HepG2 (cell line): Measurements from ENCODE around the gene HDGF. TPM values are rescaled to one million over a fixed set of nuclear protein-coding genes. Genes with fewer than 3 reads are reported as not detected.

ENCODE experiments used
- ARNTL ChIP-seq: sonication (generic); formaldehyde crosslinking; IDR thresholded peaks from 2 replicates; pipeline ENCODE4 v1.4.0; 2020; ENCODE audit warnings: mild to moderate bottlenecking, missing genetic modification reagents
- ATF7 ChIP-seq, 2 experiments: fragments of 450-650 bp in 1 of 2; sonication (generic) in 1 of 2; formaldehyde crosslinking in 1 of 2; IDR thresholded peaks; 2 replicates each; pipeline versions ENCODE4 v1.4.0 to v1.6.1; 2016 to 2020; ENCODE audit warnings: antibody characterized with exemption in 1 of 2, mild to moderate bottlenecking in 1 of 2, missing genetic modification reagents in 1 of 2
- ATF7-NPFF ChIP-seq: sonication (generic); formaldehyde crosslinking; IDR thresholded peaks from 2 replicates; pipeline ENCODE4 v1.8.1; 2023; ENCODE audit warnings: mild to moderate bottlenecking, low read depth, missing genetic modification reagents, moderate library complexity
- CAMTA2 ChIP-seq: sonication (generic); formaldehyde crosslinking; IDR thresholded peaks from 2 replicates; pipeline ENCODE4 v1.4.0; 2020; ENCODE audit warnings: mild to moderate bottlenecking, missing genetic modification reagents, borderline replicate concordance
- CEBPG ChIP-seq: IDR thresholded peaks from 2 replicates; pipeline ENCODE4 v1.6.1; 2016
- GABPA ChIP-seq, 2 experiments: IDR thresholded peaks; 2 replicates each; pipeline ENCODE4 v1.6.1; 2011 to 2016; ENCODE audit warnings: low read depth in 2 of 2, low read length in 1 of 2, missing biosample characterization in 1 of 2, missing genetic modification characterization in 1 of 2
- GATAD2A ChIP-seq: IDR thresholded peaks from 2 replicates; pipeline ENCODE4 v1.6.1; 2016
- KLF11 ChIP-seq: IDR thresholded peaks from 2 replicates; pipeline ENCODE4 v1.6.1; 2016; ENCODE audit warnings: missing compliant biosample characterization
- MEF2D ChIP-seq: sonication (generic); formaldehyde crosslinking; IDR thresholded peaks from 2 replicates; pipeline ENCODE4 v1.5.1; 2020; ENCODE audit warnings: mild to moderate bottlenecking, missing genetic modification reagents
- MXD4 ChIP-seq: IDR thresholded peaks from 2 replicates; pipeline ENCODE4 v1.6.1; 2016; ENCODE audit warnings: mild to moderate bottlenecking, missing biosample characterization, missing genetic modification reagents
- MXI1 ChIP-seq: IDR thresholded peaks from 3 replicates; pipeline ENCODE4 v1.6.1; 2012; ENCODE audit warnings: low read depth, low read length, inconsistent platforms, borderline replicate concordance
- PHB2 ChIP-seq: fragments of 450-650 bp; IDR thresholded peaks from 2 replicates; pipeline ENCODE4 v1.6.1; 2018; ENCODE audit not compliant: partially characterized antibody
- PHF20 ChIP-seq: sonication (generic); formaldehyde crosslinking; IDR thresholded peaks from 2 replicates; pipeline ENCODE4 v1.5.0; 2020; ENCODE audit warnings: mild to moderate bottlenecking, missing genetic modification reagents
- RBFOX2 ChIP-seq: fragments of 200-400 bp; formaldehyde crosslinking; IDR thresholded peaks from 2 replicates; pipeline ENCODE4 v1.6.1; 2017; ENCODE audit warnings: low read depth, mild to moderate bottlenecking, low read length
- SATB2 ChIP-seq: sonication (generic); formaldehyde crosslinking; IDR thresholded peaks from 2 replicates; pipeline ENCODE4 v1.5.0; 2020; ENCODE audit warnings: missing genetic modification reagents
- TAF15 ChIP-seq: fragments of 200-400 bp; formaldehyde crosslinking; IDR thresholded peaks from one replicate; pipeline ENCODE4 v1.6.1; 2018; ENCODE audit warnings: mild to moderate bottlenecking, low read depth, low read length; ENCODE audit not compliant: poor library complexity, severe bottlenecking
- ZBTB33 ChIP-seq: sonication (generic); formaldehyde crosslinking; IDR thresholded peaks from 2 replicates; pipeline ENCODE4 v1.4.0; 2020; ENCODE audit warnings: missing genetic modification reagents
- ZBTB34 ChIP-seq: sonication (generic); formaldehyde crosslinking; IDR thresholded peaks from 2 replicates; pipeline ENCODE4 v1.8.0; 2022; ENCODE audit warnings: mild to moderate bottlenecking, missing genetic modification reagents
- ZMYM2 ChIP-seq: sonication (generic); formaldehyde crosslinking; IDR thresholded peaks from 2 replicates; pipeline ENCODE4 v1.8.0; 2022; ENCODE audit warnings: mild to moderate bottlenecking, missing genetic modification reagents
- ZNF12 ChIP-seq: sonication (generic); formaldehyde crosslinking; IDR thresholded peaks from 2 replicates; pipeline ENCODE4 v1.5.0; 2020; ENCODE audit warnings: missing genetic modification reagents
- ZNF251 ChIP-seq: sonication (generic); formaldehyde crosslinking; IDR thresholded peaks from 2 replicates; pipeline ENCODE4 v1.9.0; 2021; ENCODE audit warnings: mild to moderate bottlenecking, missing genetic modification reagents
- ZNF343 ChIP-seq: sonication (generic); formaldehyde crosslinking; IDR thresholded peaks from 2 replicates; pipeline ENCODE4 v1.4.0; 2020; ENCODE audit warnings: mild to moderate bottlenecking, missing genetic modification reagents
- ZNF432 ChIP-seq: sonication (generic); formaldehyde crosslinking; IDR thresholded peaks from 2 replicates; pipeline ENCODE4 v1.5.0; 2020; ENCODE audit warnings: missing genetic modification reagents, mild to moderate bottlenecking, borderline replicate concordance
- ZNF570 ChIP-seq: sonication (generic); formaldehyde crosslinking; IDR thresholded peaks from 2 replicates; pipeline ENCODE4 v1.4.0; 2020; ENCODE audit warnings: mild to moderate bottlenecking, missing genetic modification reagents, borderline replicate concordance
- ZNF713 ChIP-seq: sonication (generic); formaldehyde crosslinking; IDR thresholded peaks from 2 replicates; pipeline ENCODE4 v1.4.0; 2020; ENCODE audit warnings: mild to moderate bottlenecking, missing genetic modification reagents
- polyA plus RNA-seq, 8 experiments: library from polyadenylated mRNA; depleted of rRNA in 3 of 8; stranded (reverse) in 7 of 8; unstranded in 1 of 8; fragments of >200 nt; fragmentation: Illumina TruSeq in 4 of 8; extraction: Trizol in 4 of 8; gene quantifications; 2 replicates each; pipeline versions ENCODE4 v1.2.1 to v1.2.3, GENCODE V29; 2011 to 2016; ENCODE audit warnings: low read depth in 4 of 8, missing spikeins in 1 of 8, mixed read lengths in 1 of 8; ENCODE audit not compliant: insufficient read depth in 1 of 8
- total RNA-seq, 5 experiments: library from RNA; depleted of rRNA; stranded (reverse); fragments of >200 nt; fragmentation: Illumina TruSeq; extraction: Trizol; gene quantifications; 2 replicates each; pipeline ENCODE4 v1.2.3, GENCODE V29; 2016; ENCODE audit warnings: low read depth in 1 of 5
- TF ChIP-seq, protein P1 (sequence below): sonication (generic); formaldehyde crosslinking; IDR thresholded peaks from 2 replicates; pipeline ENCODE4 v1.8.0; 2022; ENCODE audit warnings: low read depth, missing genetic modification reagents

The HDGF gene
- total and polyA plus RNA-seq, 2 of the 13 experiments (the other 11 are each of a cell fraction or from before 2014, with no cell fraction given), result 156 to 196 TPM

DNA sequence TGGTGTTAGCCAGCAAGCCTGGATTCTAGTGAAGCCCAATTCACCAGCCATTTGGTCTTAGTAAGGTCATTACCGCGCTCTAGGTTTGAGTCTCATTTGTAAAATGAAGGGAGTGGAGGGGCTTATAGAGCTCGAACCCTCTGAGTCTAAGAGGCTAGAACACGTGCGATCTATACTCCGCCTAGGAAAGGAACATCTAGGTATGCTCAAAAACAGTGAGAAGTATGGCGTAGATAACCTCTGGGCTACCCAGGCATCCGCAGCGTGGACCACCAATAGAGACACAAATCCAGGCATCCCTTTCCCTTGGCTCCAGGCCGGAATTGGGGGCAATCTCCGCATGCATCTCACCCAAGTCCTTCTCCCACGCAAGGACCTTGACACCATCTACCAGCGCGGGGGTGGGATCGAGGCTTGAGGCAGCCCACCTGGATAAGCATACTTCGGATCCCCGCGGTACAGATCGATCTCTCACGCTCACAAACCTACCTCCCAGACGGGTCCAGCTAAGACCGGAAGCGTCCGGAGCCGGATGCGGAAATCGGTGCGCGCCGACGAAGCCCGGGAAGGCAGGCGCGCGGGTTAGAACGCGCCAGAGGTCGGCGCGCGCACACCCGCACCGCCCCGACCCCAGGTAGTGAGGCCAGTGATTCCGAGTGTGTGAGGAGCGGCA, 23.4 kb downstream of the HDGF start, which contains the start of gene METTL25B (continued):
- TF ChIP-seq, protein P1, sequence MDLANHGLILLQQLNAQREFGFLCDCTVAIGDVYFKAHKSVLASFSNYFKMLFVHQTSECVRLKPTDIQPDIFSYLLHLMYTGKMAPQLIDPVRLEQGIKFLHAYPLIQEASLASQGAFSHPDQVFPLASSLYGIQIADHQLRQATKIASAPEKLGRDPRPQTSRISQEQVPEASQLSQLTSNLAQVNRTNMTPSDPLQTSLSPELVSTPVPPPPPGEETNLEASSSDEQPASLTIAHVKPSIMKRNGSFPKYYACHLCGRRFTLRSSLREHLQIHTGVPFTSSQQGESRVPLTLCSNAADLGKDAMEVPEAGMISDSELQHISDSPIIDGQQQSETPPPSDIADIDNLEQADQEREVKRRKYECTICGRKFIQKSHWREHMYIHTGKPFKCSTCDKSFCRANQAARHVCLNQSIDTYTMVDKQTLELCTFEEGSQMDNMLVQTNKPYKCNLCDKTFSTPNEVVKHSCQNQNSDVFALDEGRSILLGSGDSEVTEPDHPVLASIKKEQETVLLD (CRISPR knock-in tag), result 0 out of 2 replicates have a peak, but pooled peaks have one; percentile 18
- 0 out of 2 replicates have a peak, but pooled peaks have one; percentile 16 for TF ChIP-seq ZBTB33 (CRISPR knock-in tag)
- no peak for TF ChIP-seq ZNF713
- no peak for TF ChIP-seq ZBTB34 (CRISPR knock-in tag)
- TF ChIP-seq KLF11 (CRISPR knock-in tag), result 0 out of 2 replicates have a peak, but pooled peaks have one; percentile 14
- TF ChIP-seq ZNF12 (CRISPR knock-in tag), result no peak
- 0 out of 2 replicates have a peak, but pooled peaks have one; percentile 9 for TF ChIP-seq MEF2D (CRISPR knock-in tag)
- TF ChIP-seq ZNF343 (CRISPR knock-in tag), result 0 out of 2 replicates have a peak, but pooled peaks have one; percentile 25
- no peak for TF ChIP-seq CAMTA2 (CRISPR knock-in tag)
- no peak for TF ChIP-seq ZMYM2
- no peak for TF ChIP-seq TAF15
- peak; percentile 83 for TF ChIP-seq PHF20 (CRISPR knock-in tag)
- 0 out of 2 replicates have a peak, but pooled peaks have one; percentile 28 for TF ChIP-seq ARNTL
- TF ChIP-seq ATF7 (IDR thresholded peaks at IDR 0.05), result no peak
- no peak for TF ChIP-seq ATF7 (CRISPR knock-in tag; IDR thresholded peaks at IDR 0.05)
- peak; percentile 88 for TF ChIP-seq RBFOX2
- no peak for TF ChIP-seq ZNF570 (CRISPR knock-in tag)
- no peak for TF ChIP-seq ZNF432 (CRISPR knock-in tag)
- TF ChIP-seq ZNF251 (CRISPR knock-in tag), result no peak
- TF ChIP-seq PHB2, result no peak
- 0 out of 3 replicates have a peak, but pooled peaks have one; percentile 69 for TF ChIP-seq MXI1
- no peak for TF ChIP-seq CEBPG (CRISPR knock-in tag)
- no peak for TF ChIP-seq SATB2 (CRISPR knock-in tag)
- TF ChIP-seq GATAD2A (CRISPR knock-in tag), result no peak; the same call in 1 of the 2 replicates
- TF ChIP-seq GABPA (IDR thresholded peaks at IDR 0.05; ENCODE audit: low read depth, low read length), result peak; percentile 83
- peak; percentile 93 for TF ChIP-seq GABPA (CRISPR knock-in tag; IDR thresholded peaks at IDR 0.05; ENCODE audit: low read depth)
- TF ChIP-seq ATF7-NPFF (CRISPR knock-in tag), result no peak
- 0 out of 2 replicates have a peak, but pooled peaks have one; percentile 22 for TF ChIP-seq MXD4 (CRISPR knock-in tag)
